GM19438 (cell line): ENCODE results near the gene EIF3A.
A peak's percentile ranks its signal among the peaks of the same experiment; 100 is the strongest.
"Not testable (repeated sequence)": the region's sequence is repeated elsewhere in the genome, so short reads cannot be mapped to it uniquely, and the experiment has no call there.

Experiments
- ATAC-seq: cut with Tn5 transposase; IDR thresholded peaks from one replicate; pipeline ENCODE4 v1.9.1; 2021; ENCODE audit warnings: low read depth; ENCODE audit not compliant: unreplicated experiment

EIF3A gene

GRCh38 chr10:119080521-119081259 is at the start of gene EIF3A:
TSS of gene EIF3A (minus strand) at chr10:119080817. CDS start at chr10:119080676, 141 bp downstream.
- peak; percentile 76 for ATAC-seq

- ATAC-seq, result no peak
These were observed 49.1 kb upstream of the EIF3A start for GRCh38 chr10:119129721-119130120.

GRCh38 chr10:119125942-119126341 is 45.3 kb upstream of the EIF3A start:
- ATAC-seq, result no peak

GRCh38 chr10:119120875-119121274 is 40.3 kb upstream of the EIF3A start:
- ATAC-seq, result no peak

- ATAC-seq, result peak; percentile 86
These were observed 39.8 kb upstream of the EIF3A start for GRCh38 chr10:119120413-119120867.

- no peak for ATAC-seq
These were observed 38.8 kb upstream of the EIF3A start for GRCh38 chr10:119119400-119119799.

GRCh38 chr10:119118231-119118630 is 37.6 kb upstream of the EIF3A start:
- ATAC-seq, result no peak

- ATAC-seq, result no peak
These were observed 35.8 kb upstream of the EIF3A start for GRCh38 chr10:119116326-119116951.

- ATAC-seq, result no peak
These were observed 35.3 kb upstream of the EIF3A start for GRCh38 chr10:119115926-119116325.

GRCh38 chr10:119113751-119114732 is 33.4 kb upstream of the EIF3A start:
- ATAC-seq, result no peak

- no peak for ATAC-seq
These were observed 31.4 kb upstream of the EIF3A start for GRCh38 chr10:119112056-119112455.

GRCh38 chr10:119107771-119108170 is 27.2 kb upstream of the EIF3A start:
- not testable (repeated sequence) for ATAC-seq

- not testable (repeated sequence) for ATAC-seq
These were observed 26.5 kb upstream of the EIF3A start for GRCh38 chr10:119107106-119107505.

- ATAC-seq, result not testable (repeated sequence)
These were observed 25.3 kb upstream of the EIF3A start for GRCh38 chr10:119105899-119106298.

- ATAC-seq, result no peak
These were observed 24.5 kb upstream of the EIF3A start for GRCh38 chr10:119105155-119105554.

- ATAC-seq, result no peak
These were observed 24.0 kb upstream of the EIF3A start for GRCh38 chr10:119104654-119105015.

- peak; percentile 71 for ATAC-seq
These were observed 23.5 kb upstream of the EIF3A start, which contains the start of gene DENND10 for GRCh38 chr10:119103903-119104653. TSS of gene DENND10 (plus strand) at chr10:119104113. CDS start at chr10:119104143, 30 bp downstream.

- ATAC-seq, result no peak
These were observed 22.8 kb upstream of the EIF3A start for GRCh38 chr10:119103241-119103902.

- ATAC-seq, result no peak
These were observed 20.9 kb upstream of the EIF3A start for GRCh38 chr10:119101366-119102098.
